ENCODE results near the gene RGL1. TPM values are rescaled to one million over a fixed set of nuclear protein-coding genes. Genes with fewer than 3 reads are reported as not detected.

Gene RGL1
- total RNA-seq, 1 experiment from 2014 or later = 1.3 TPM

DNA sequence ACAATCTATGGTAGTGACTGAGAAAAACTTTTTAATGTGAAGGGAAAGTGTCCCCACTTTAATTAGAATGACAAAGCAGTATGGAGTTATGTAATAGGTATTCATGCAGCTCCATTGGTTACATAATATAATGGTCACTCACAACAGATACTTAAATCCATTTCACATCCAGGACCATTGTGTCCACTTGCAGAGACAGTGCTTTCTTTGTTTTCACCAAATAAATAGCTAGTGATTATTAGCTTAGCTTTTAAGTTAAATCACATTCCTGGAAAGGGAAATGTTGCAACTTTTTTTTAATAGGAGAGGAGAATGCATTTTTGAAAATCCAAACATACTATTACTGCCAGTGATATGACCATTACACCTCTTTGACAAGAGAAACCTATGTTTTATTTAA, 22.9 kb downstream of the RGL1 start:
- no peaks in the 10 kb centered on the region for H3K9me2 ChIP-seq (ENCODE audit: insufficient read depth)
- no peaks in the 10 kb centered on the region for H3K4me1 ChIP-seq (ENCODE audit: control insufficient read depth in 1 of 2, insufficient read depth in 2 of 2, low read length in 2 of 2)
- ATAC-seq = no peak
- H3K79me2 ChIP-seq (ENCODE audit: insufficient read depth, low read length) = no peaks in the 10 kb centered on the region
- no peak overlapping the region for H3K4me3 ChIP-seq (replicated peaks in 1 of 2; ENCODE audit: low read depth in 1 of 2, low read length in 2 of 2)
- no peak overlapping the region for H3K9ac ChIP-seq (ENCODE audit: low read length)
- no peaks in the 10 kb centered on the region for H3K36me3 ChIP-seq (ENCODE audit: control insufficient read depth in 1 of 2, insufficient read depth in 2 of 2, low read length in 2 of 2)
- no peak for DNase-seq (ENCODE audit: low read depth, low spot score)
- POLR2A ChIA-PET = no interaction called here
- H3K27me3 ChIP-seq (ENCODE audit: insufficient read depth, low read length) = no peaks in the 10 kb centered on the region
- RAD21 ChIA-PET (ENCODE audit: low non-redundant PET in 1 of 2, low total read pairs in 2 of 2, uncharacterized antibody in 2 of 2, unreplicated experiment in 2 of 2) = no interaction called here
- intact Hi-C loops (cut with micrococcal nuclease) = no loop called here
- CTCF ChIA-PET = no interaction called here
- H4K20me1 ChIP-seq (ENCODE audit: insufficient read depth) = no peaks in the 10 kb centered on the region
- H2AFZ ChIP-seq (ENCODE audit: low read depth, low read length, poor library complexity, severe bottlenecking) = no peak overlapping the region
- no TSS peak for BruUV-seq (replicated peaks)
- no peak overlapping the region for H3K27ac ChIP-seq (ENCODE audit: low read depth, low read length)
- no peak overlapping the region for H3K4me2 ChIP-seq (ENCODE audit: low read length)
- TF ChIP-seq ZNF274 (IDR thresholded peaks at IDR 0.05; ENCODE audit: low read depth, low read length) (no peak), EZH2 (IDR thresholded peaks at IDR 0.05) (no peak), RAD21 (IDR thresholded peaks at IDR 0.05; ENCODE audit: low read depth) (no peak), POLR2AphosphoS5 (IDR thresholded peaks at IDR 0.05; ENCODE audit: low read depth, low read length) (no peak), POLR2A (IDR thresholded peaks at IDR 0.05; ENCODE audit: borderline replicate concordance, extremely low read depth, insufficient read depth, insufficient read length) (no peak), SRF (IDR thresholded peaks at IDR 0.05; ENCODE audit: low read depth) (no peak), EZH2phosphoT487 (IDR thresholded peaks at IDR 0.05; ENCODE audit: borderline replicate concordance) (no peak), SP1 (IDR thresholded peaks at IDR 0.05; ENCODE audit: low read depth) (no peak), TCF7L2 (IDR thresholded peaks at IDR 0.05; ENCODE audit: borderline replicate concordance, extremely low read depth, insufficient read depth, insufficient read length) (no peak), ELF1 (IDR thresholded peaks at IDR 0.05; ENCODE audit: borderline replicate concordance, low read depth) (no peak), YY1 (IDR thresholded peaks at IDR 0.05; ENCODE audit: extremely low read depth, insufficient replicate concordance, low read depth, low read length) (no peak), JUND (IDR thresholded peaks at IDR 0.05) (no peak), ZFX (IDR thresholded peaks at IDR 0.05) (no peak), CBX3 (IDR thresholded peaks at IDR 0.05; ENCODE audit: low read depth) (no peak), SIN3A (IDR thresholded peaks at IDR 0.05; ENCODE audit: low read depth) (no peak), CEBPB (IDR thresholded peaks at IDR 0.05; ENCODE audit: low read depth) (no peak)
- TF ChIP-seq, protein P1, sequence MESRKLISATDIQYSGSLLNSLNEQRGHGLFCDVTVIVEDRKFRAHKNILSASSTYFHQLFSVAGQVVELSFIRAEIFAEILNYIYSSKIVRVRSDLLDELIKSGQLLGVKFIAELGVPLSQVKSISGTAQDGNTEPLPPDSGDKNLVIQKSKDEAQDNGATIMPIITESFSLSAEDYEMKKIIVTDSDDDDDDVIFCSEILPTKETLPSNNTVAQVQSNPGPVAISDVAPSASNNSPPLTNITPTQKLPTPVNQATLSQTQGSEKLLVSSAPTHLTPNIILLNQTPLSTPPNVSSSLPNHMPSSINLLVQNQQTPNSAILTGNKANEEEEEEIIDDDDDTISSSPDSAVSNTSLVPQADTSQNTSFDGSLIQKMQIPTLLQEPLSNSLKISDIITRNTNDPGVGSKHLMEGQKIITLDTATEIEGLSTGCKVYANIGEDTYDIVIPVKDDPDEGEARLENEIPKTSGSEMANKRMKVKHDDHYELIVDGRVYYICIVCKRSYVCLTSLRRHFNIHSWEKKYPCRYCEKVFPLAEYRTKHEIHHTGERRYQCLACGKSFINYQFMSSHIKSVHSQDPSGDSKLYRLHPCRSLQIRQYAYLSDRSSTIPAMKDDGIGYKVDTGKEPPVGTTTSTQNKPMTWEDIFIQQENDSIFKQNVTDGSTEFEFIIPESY (IDR thresholded peaks at IDR 0.05; ENCODE audit: extremely low read depth, insufficient replicate concordance, low read length) = no peak
- TF ChIP-seq, protein P2, sequence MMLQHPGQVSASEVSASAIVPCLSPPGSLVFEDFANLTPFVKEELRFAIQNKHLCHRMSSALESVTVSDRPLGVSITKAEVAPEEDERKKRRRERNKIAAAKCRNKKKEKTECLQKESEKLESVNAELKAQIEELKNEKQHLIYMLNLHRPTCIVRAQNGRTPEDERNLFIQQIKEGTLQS (IDR thresholded peaks at IDR 0.05) = no peak
- TF ChIP-seq, protein P3, sequence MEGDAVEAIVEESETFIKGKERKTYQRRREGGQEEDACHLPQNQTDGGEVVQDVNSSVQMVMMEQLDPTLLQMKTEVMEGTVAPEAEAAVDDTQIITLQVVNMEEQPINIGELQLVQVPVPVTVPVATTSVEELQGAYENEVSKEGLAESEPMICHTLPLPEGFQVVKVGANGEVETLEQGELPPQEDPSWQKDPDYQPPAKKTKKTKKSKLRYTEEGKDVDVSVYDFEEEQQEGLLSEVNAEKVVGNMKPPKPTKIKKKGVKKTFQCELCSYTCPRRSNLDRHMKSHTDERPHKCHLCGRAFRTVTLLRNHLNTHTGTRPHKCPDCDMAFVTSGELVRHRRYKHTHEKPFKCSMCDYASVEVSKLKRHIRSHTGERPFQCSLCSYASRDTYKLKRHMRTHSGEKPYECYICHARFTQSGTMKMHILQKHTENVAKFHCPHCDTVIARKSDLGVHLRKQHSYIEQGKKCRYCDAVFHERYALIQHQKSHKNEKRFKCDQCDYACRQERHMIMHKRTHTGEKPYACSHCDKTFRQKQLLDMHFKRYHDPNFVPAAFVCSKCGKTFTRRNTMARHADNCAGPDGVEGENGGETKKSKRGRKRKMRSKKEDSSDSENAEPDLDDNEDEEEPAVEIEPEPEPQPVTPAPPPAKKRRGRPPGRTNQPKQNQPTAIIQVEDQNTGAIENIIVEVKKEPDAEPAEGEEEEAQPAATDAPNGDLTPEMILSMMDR (IDR thresholded peaks at IDR 0.05 in 2 of 3, conservative IDR thresholded peaks at IDR 0.05 in 1 of 3; ENCODE audit: borderline replicate concordance in 1 of 3, insufficient read depth in 1 of 3, low read depth in 2 of 3, low read length in 2 of 3) = no peak
- no peaks in the 10 kb centered on the region for H3K9me3 ChIP-seq (ENCODE audit: control insufficient read depth in 1 of 2, insufficient read depth in 1 of 2, low read depth in 1 of 2, low read length in 2 of 2)
